Upper lobe of left lung (tissue), 6 donors: ENCODE measurements around the gene CEP128. TPM values are rescaled to one million over a fixed set of nuclear protein-coding genes. Genes with fewer than 3 reads are reported as not detected.

Experiments used
- ATAC-seq, 2 donors: fragments of 200-7000 bp; cut with Tn5 transposase; one replicate each; pipeline ENCODE4 v1.9.1; 2022; ENCODE audit warnings: mild to moderate bottlenecking in 2 of 2, moderate library complexity in 2 of 2; ENCODE audit not compliant: low FRiP score in 2 of 2
- DNase-seq, 2 donors: peaks; one replicate each; pipeline ENCODE4 v3.0.0-alpha.2; 2019 to 2020
- H3K27ac ChIP-seq, 4 donors: fragments of 200-600 bp; sonication (generic); one replicate each; pipeline ENCODE4 v1.5.1; 2016 to 2019
- H3K27me3 ChIP-seq, 4 donors: fragments of 200-600 bp; sonication (generic); one replicate each; pipeline ENCODE4 v1.5.1; 2017 to 2019
- H3K36me3 ChIP-seq, 4 donors: fragments of 200-600 bp; sonication (generic); one replicate each; pipeline ENCODE4 v1.5.1; 2016 to 2019
- H3K4me1 ChIP-seq, 4 donors: fragments of 200-600 bp; sonication (generic); one replicate each; pipeline ENCODE4 v1.5.1; 2018 to 2019
- H3K4me3 ChIP-seq, 4 donors: fragments of 200-600 bp; sonication (generic); one replicate each; pipeline ENCODE4 v1.5.1; 2017 to 2019; ENCODE audit warnings: mild to moderate bottlenecking in 2 of 4, moderate library complexity in 1 of 4
- H3K9me3 ChIP-seq, 4 donors: fragments of 200-600 bp; sonication (generic); one replicate each; pipeline ENCODE4 v1.5.1; 2018 to 2019
- EP300 ChIP-seq, 4 donors: sonication (generic); formaldehyde crosslinking; IDR thresholded peaks; one replicate each; pipeline ENCODE4 v1.5.1; 2017; ENCODE audit warnings: antibody characterized with exemption in 4 of 4, control low read depth in 2 of 4
- POLR2A ChIP-seq, 4 donors: fragments of 450-650 bp; IDR thresholded peaks; one replicate each; pipeline ENCODE4 v1.5.1; 2016 to 2017; ENCODE audit warnings: antibody characterized with exemption in 4 of 4, mild to moderate bottlenecking in 2 of 4
- POLR2AphosphoS5 ChIP-seq, 2 donors: sonication (generic); formaldehyde crosslinking; IDR thresholded peaks; one replicate each; pipeline ENCODE4 v1.5.1; 2017; ENCODE audit warnings: antibody characterized with exemption in 2 of 2
- WGBS, 2 donors: methylation state at CpG; one replicate each; pipeline ENCODE4 v1.1.5; 2017 to 2018; 5-methylcytosine and 5-hydroxymethylcytosine counted together
- total RNA-seq, 6 donors: library from RNA; depleted of rRNA in 4 of 6; stranded (reverse); fragments of >200 nt in 4 of 6; gene quantifications; one replicate each; pipeline versions ENCODE4 v1.1.0 to v1.2.1, GENCODE V29; 2016 to 2021
- TF ChIP-seq, protein P1 (sequence below), 6 experiments: fragments of 450-650 bp in 4 of 6; fragments of 200-600 bp in 2 of 6; sonication (generic) in 2 of 6; IDR thresholded peaks; one replicate each; pipeline ENCODE4 v1.5.1; 2016 to 2019; ENCODE audit warnings: antibody characterized with exemption in 6 of 6
- donor health status: DM: no; HTN: no; CAD: no; lungs with moderate emphysema.
- donor health status: DM: no; HTN: yes; CAD: no; lungs with severe emphysema.

Gene CEP128
- total RNA-seq, 6 donors from 2014 or later: 5.7 to 31.7 (median 7.5) TPM

DNA sequence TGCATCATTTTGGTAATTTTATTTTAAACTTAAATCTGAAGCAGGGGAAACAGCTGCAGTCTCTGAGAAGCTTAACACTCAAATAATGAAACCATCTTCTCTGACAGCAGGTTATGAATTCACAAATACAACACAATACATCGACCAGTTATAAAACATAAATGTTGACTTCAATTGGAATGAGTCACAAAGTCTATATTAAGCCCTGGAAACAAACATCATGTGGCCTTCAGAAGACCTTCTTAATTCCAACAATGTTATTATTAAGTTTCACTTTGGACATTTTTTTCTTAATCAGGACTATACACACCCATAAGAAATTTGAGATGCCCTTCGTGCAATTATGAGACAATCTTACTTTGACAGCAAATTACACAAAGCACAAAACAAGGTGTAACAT is 68.9 kb downstream of the CEP128 start:
- DNase-seq: no peak
- Histone ChIP-seq H3K4me1 (no peaks in the 10 kb centered on the region), H3K36me3 (no peaks in the 10 kb centered on the region), H3K27me3 (no peaks in the 10 kb centered on the region), H3K4me3 (no peak overlapping the region), H3K27ac (no peak overlapping the region), H3K9me3 (peaks cover 4 to 8% (median 7%) of the 10 kb centered on the region in 4 donors)
- no peak for ATAC-seq
- WGBS, 2 donors: 61 to 70% methylated on average over 2 of the region's 2 CpGs
- TF ChIP-seq POLR2A (IDR thresholded peaks at IDR 0.05) (no peak), POLR2AphosphoS5 (IDR thresholded peaks at IDR 0.05) (no peak), EP300 (IDR thresholded peaks at IDR 0.05) (no peak)
- TF ChIP-seq, protein P1, sequence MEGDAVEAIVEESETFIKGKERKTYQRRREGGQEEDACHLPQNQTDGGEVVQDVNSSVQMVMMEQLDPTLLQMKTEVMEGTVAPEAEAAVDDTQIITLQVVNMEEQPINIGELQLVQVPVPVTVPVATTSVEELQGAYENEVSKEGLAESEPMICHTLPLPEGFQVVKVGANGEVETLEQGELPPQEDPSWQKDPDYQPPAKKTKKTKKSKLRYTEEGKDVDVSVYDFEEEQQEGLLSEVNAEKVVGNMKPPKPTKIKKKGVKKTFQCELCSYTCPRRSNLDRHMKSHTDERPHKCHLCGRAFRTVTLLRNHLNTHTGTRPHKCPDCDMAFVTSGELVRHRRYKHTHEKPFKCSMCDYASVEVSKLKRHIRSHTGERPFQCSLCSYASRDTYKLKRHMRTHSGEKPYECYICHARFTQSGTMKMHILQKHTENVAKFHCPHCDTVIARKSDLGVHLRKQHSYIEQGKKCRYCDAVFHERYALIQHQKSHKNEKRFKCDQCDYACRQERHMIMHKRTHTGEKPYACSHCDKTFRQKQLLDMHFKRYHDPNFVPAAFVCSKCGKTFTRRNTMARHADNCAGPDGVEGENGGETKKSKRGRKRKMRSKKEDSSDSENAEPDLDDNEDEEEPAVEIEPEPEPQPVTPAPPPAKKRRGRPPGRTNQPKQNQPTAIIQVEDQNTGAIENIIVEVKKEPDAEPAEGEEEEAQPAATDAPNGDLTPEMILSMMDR (IDR thresholded peaks at IDR 0.05): no peak

DNA sequence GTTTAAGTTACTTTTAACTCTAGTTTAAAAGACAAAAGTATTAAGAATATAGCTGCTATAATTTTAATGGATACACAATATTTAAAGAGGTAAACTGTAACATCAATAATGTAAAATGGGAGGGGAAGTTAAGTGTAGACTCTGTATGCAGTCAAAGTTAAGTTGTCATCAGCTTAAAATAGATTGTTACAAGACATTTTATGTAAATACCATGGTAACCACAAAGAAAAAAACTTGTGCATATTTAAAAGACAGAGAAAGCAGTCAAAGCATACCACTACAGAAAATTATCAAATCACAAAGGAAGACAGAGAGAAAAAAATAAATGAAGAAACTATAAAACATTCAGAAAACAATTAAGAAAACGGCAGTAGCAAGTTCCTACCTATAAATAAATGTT is 73.3 kb downstream of the CEP128 start:
- no peaks in the 10 kb centered on the region for H3K27me3 ChIP-seq
- H3K9me3 ChIP-seq: peaks cover 5 to 18% (median 10%) of the 10 kb centered on the region in 4 donors
- TF ChIP-seq POLR2A (IDR thresholded peaks at IDR 0.05): no peak
- TF ChIP-seq, protein P1 (IDR thresholded peaks at IDR 0.05): no peak
- TF ChIP-seq POLR2AphosphoS5 (IDR thresholded peaks at IDR 0.05): no peak
- no peak for TF ChIP-seq EP300 (IDR thresholded peaks at IDR 0.05)
- no peaks in the 10 kb centered on the region for H3K4me1 ChIP-seq
- H3K4me3 ChIP-seq: no peak overlapping the region
- DNase-seq (no peak), ATAC-seq (no peak)
- 72 to 77% methylated on average over 1 of the region's 1 CpG for WGBS, 2 donors
- no peaks in the 10 kb centered on the region for H3K36me3 ChIP-seq
- no peak overlapping the region for H3K27ac ChIP-seq

DNA sequence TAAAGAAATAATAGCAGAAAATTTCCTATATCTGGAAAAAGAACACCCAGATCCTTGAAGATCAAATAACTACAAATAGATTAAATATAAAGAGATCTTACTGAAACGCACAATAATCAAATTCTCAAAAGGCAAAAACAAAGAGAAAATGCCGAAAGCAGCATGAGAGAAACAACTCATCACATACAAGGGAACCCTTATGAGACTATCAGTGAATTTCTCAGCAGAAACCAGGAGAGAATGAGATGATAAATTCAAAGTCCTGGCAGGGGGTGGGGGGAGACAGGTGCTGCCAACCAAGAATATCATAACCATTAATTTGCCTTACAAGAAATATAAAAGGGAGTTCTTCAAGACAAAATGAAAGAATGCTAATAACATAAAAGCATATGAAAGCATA is 73.7 kb downstream of the CEP128 start:
- H3K36me3 ChIP-seq: no peaks in the 10 kb centered on the region
- no peak overlapping the region for H3K27ac ChIP-seq
- WGBS, 2 donors: 97% methylated on average over 2 of the region's 2 CpGs
- peaks cover 5 to 18% (median 10%) of the 10 kb centered on the region in 4 donors for H3K9me3 ChIP-seq
- DNase-seq (no peak), ATAC-seq (no peak)
- no peak overlapping the region for H3K4me3 ChIP-seq
- H3K4me1 ChIP-seq: no peaks in the 10 kb centered on the region
- TF ChIP-seq EP300 (IDR thresholded peaks at IDR 0.05): no peak
- no peaks in the 10 kb centered on the region for H3K27me3 ChIP-seq

DNA sequence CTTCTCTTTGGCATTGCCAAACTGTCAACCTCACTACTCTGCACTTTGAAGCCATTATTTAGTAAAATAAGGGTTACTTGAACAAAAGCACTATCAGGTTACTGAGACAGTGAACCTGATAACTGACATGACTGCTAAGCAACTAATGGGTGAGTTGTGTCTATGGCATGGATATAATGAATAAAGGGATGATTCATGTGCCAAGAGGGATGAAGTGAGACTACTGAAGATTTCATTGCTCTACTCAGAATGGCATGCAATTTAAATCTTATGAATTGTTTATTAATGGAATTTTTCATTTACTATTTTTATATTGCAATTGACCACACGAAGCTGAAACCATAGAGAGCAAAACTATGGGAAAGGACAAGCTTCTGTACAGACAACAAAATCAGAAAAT is 74.4 kb downstream of the CEP128 start:
- no peak for DNase-seq
- TF ChIP-seq, protein P1 (IDR thresholded peaks at IDR 0.05): no peak
- TF ChIP-seq EP300 (IDR thresholded peaks at IDR 0.05) (no peak), POLR2A (IDR thresholded peaks at IDR 0.05) (no peak), POLR2AphosphoS5 (IDR thresholded peaks at IDR 0.05) (no peak)
- Histone ChIP-seq H3K36me3 (no peaks in the 10 kb centered on the region), H3K27me3 (no peaks in the 10 kb centered on the region), H3K9me3 (peaks cover 5 to 18% (median 10%) of the 10 kb centered on the region in 4 donors), H3K4me1 (no peaks in the 10 kb centered on the region), H3K4me3 (no peak overlapping the region), H3K27ac (no peak overlapping the region)
- WGBS, 2 donors: 0 to 81% methylated on average over 1 of the region's 1 CpG
- ATAC-seq: no peak

DNA sequence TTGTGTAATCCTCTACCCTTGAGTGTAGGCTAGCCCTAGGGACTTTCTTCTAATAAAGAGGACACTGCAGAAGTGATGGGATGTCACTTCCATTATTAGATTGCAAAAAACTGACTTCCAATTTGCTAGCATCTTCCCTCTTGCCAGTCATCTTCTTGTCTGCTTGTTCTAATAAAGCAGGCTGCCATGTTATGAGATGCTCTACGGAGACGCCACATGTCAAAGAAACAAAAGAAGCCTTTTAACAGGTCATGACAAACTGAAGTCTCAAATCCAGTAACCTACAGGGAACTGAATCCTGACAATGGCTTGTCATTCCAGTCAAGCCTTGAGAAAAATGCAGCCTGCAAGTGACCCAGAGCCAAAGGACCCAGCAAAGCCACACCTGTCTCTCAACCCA is 76.0 kb downstream of the CEP128 start:
- DNase-seq (no peak), ATAC-seq (no peak)
- no peak for TF ChIP-seq POLR2A (IDR thresholded peaks at IDR 0.05)
- TF ChIP-seq EP300 (IDR thresholded peaks at IDR 0.05): no peak
- TF ChIP-seq, protein P1 (IDR thresholded peaks at IDR 0.05): no peak
- no peak for TF ChIP-seq POLR2AphosphoS5 (IDR thresholded peaks at IDR 0.05)
- whole genome bisulfite sequencing, 2 donors: 92 to 100% methylated on average over 2 of the region's 2 CpGs
- Histone ChIP-seq H3K4me3 (no peak overlapping the region), H3K9me3 (peaks cover 5 to 18% (median 10%) of the 10 kb centered on the region in 4 donors), H3K27me3 (no peaks in the 10 kb centered on the region), H3K36me3 (no peaks in the 10 kb centered on the region), H3K4me1 (no peaks in the 10 kb centered on the region), H3K27ac (no peak overlapping the region)
